ENCODE measurements around the gene DUSP6. TPM values are rescaled to one million over a fixed set of nuclear protein-coding genes. Genes with fewer than 3 reads are reported as not detected.

DUSP6 gene
- total and polyA plus RNA-seq, 9 of the 15 experiments (the other 6 are each of a cell fraction or from before 2014, with no cell fraction given) = 0.04 to 0.60 (median 0.08) TPM; not detected in 2

GRCh38 chr12:89333564-89334252, 18.6 kb downstream of the DUSP6 start (continued):
- no peak for TF ChIP-seq ZNF583 (CRISPR knock-in tag; IDR thresholded peaks at IDR 0.05)
- TF ChIP-seq MYNN (IDR thresholded peaks at IDR 0.05) = no peak
- TF ChIP-seq MYNN (CRISPR knock-in tag; IDR thresholded peaks at IDR 0.05) = no peak
- TF ChIP-seq JUND (IDR thresholded peaks at IDR 0.05; ENCODE audit: borderline replicate concordance, low read depth, low read length) = 0 out of 2 replicates have a peak, but pooled peaks have one; percentile 2
- TF ChIP-seq JUND (tag; IDR thresholded peaks at IDR 0.05; ENCODE audit: borderline replicate concordance, low read depth, low read length) = no peak; the same call in 2 of the 3 replicates
- TF ChIP-seq ILK (tag; IDR thresholded peaks at IDR 0.05; ENCODE audit: borderline replicate concordance, low read depth) = no peak
- TF ChIP-seq HDAC3 (IDR thresholded peaks at IDR 0.05; ENCODE audit: borderline replicate concordance, partially characterized antibody) = peak; percentile 67
- TF ChIP-seq CBFA2T3 (IDR thresholded peaks at IDR 0.05) = no peak
- no peak for TF ChIP-seq CEBPG (CRISPR knock-in tag; IDR thresholded peaks at IDR 0.05)
- TF ChIP-seq CEBPG (tag; conservative IDR thresholded peaks at IDR 0.05 in 1 of 2, IDR thresholded peaks at IDR 0.05 in 1 of 2) = peak in 1 of 2 experiments; percentile 51; a peak in 2 of 4 replicates
- 0 out of 2 replicates have a peak, but pooled peaks have one; percentile 57 for TF ChIP-seq BACH1 (tag; IDR thresholded peaks at IDR 0.05)
- no peak for TF ChIP-seq ZNF124 (CRISPR knock-in tag; IDR thresholded peaks at IDR 0.05)
- TF ChIP-seq MAZ (CRISPR knock-in tag; conservative IDR thresholded peaks at IDR 0.05 in 1 of 2, IDR thresholded peaks at IDR 0.05 in 1 of 2) = 0 out of 4 replicates have a peak, but pooled peaks of 1 of the 2 experiments have one; percentile 16
- TF ChIP-seq ZHX1 (conservative IDR thresholded peaks at IDR 0.05; ENCODE audit: low read length) = no peak
- no peak for TF ChIP-seq ELK3 (CRISPR knock-in tag; IDR thresholded peaks at IDR 0.05)
- TF ChIP-seq SIRT6 (IDR thresholded peaks at IDR 0.05; ENCODE audit: low read depth, low read length) = no peak
- no peak for TF ChIP-seq ZNF311 (CRISPR knock-in tag; IDR thresholded peaks at IDR 0.05)
- no peak for TF ChIP-seq ZNF655 (CRISPR knock-in tag; IDR thresholded peaks at IDR 0.05)
- no peak for TF ChIP-seq SRSF1 (IDR thresholded peaks at IDR 0.05; ENCODE audit: low read depth, low read length)
- no peak for TF ChIP-seq NFE2L1 (tag; IDR thresholded peaks at IDR 0.05; ENCODE audit: borderline replicate concordance, low read depth)
- TF ChIP-seq ETV1 (tag; conservative IDR thresholded peaks at IDR 0.05; ENCODE audit: low read depth) = peak; percentile 3; the same call in 1 of the 2 replicates

Data from K562 (cell line).